ENCODE results near the gene SLC25A22.

SLC25A22 gene

GRCh38 chr11:788953-789940 is 8.8 kb downstream of the SLC25A22 start:
- H3K36me3 ChIP-seq (ENCODE audit: control insufficient read depth, insufficient read depth, low read length): peaks cover 27% of the 10 kb centered on the region
- H3K27me3 ChIP-seq (ENCODE audit: control insufficient read depth, insufficient read depth, low read length): no peaks in the 10 kb centered on the region
- peaks cover 2% of the 10 kb centered on the region for H3K4me1 ChIP-seq (ENCODE audit: control insufficient read depth, insufficient read depth, low read length)
- H3K4me3 ChIP-seq (ENCODE audit: low read depth, low read length): peak overlapping the region; percentile 35
- peak overlapping the region; percentile 24 for H3K9ac ChIP-seq (ENCODE audit: low read depth, low read length)
- H3K9me3 ChIP-seq (ENCODE audit: control insufficient read depth, insufficient read depth, low read length): no peaks in the 10 kb centered on the region

- H3K36me3 ChIP-seq (ENCODE audit: control insufficient read depth, insufficient read depth, low read length): peaks cover 16% of the 10 kb centered on the region
- H3K9me3 ChIP-seq (ENCODE audit: control insufficient read depth, insufficient read depth, low read length): no peaks in the 10 kb centered on the region
- H3K4me3 ChIP-seq (ENCODE audit: low read depth, low read length): no peak overlapping the region
- no peaks in the 10 kb centered on the region for H3K27me3 ChIP-seq (ENCODE audit: control insufficient read depth, insufficient read depth, low read length)
- H3K9ac ChIP-seq (ENCODE audit: low read depth, low read length): no peak overlapping the region
- peaks cover 6% of the 10 kb centered on the region for H3K4me1 ChIP-seq (ENCODE audit: control insufficient read depth, insufficient read depth, low read length)
These were observed 10.0 kb downstream of the SLC25A22 start for GRCh38 chr11:788009-788640.

GRCh38 chr11:787084-787675 is 10.9 kb downstream of the SLC25A22 start:
- Histone ChIP-seq H3K4me1 (ENCODE audit: control insufficient read depth, insufficient read depth, low read length) (peaks cover 11% of the 10 kb centered on the region), H3K4me3 (ENCODE audit: low read depth, low read length) (no peak overlapping the region), H3K27me3 (ENCODE audit: control insufficient read depth, insufficient read depth, low read length) (no peaks in the 10 kb centered on the region), H3K36me3 (ENCODE audit: control insufficient read depth, insufficient read depth, low read length) (peaks cover 10% of the 10 kb centered on the region), H3K9me3 (ENCODE audit: control insufficient read depth, insufficient read depth, low read length) (no peaks in the 10 kb centered on the region), H3K9ac (ENCODE audit: low read depth, low read length) (no peak overlapping the region)

- Histone ChIP-seq H3K4me3 (ENCODE audit: low read depth, low read length) (no peak overlapping the region), H3K4me1 (ENCODE audit: control insufficient read depth, insufficient read depth, low read length) (peaks cover 11% of the 10 kb centered on the region), H3K27me3 (ENCODE audit: control insufficient read depth, insufficient read depth, low read length) (no peaks in the 10 kb centered on the region), H3K9me3 (ENCODE audit: control insufficient read depth, insufficient read depth, low read length) (no peaks in the 10 kb centered on the region), H3K36me3 (ENCODE audit: control insufficient read depth, insufficient read depth, low read length) (peaks cover 6% of the 10 kb centered on the region), H3K9ac (ENCODE audit: low read depth, low read length) (no peak overlapping the region)
These were observed 11.6 kb downstream of the SLC25A22 start for GRCh38 chr11:786235-787083.

GRCh38 chr11:783581-784015 is 14.5 kb downstream of the SLC25A22 start:
- H3K27me3 ChIP-seq (ENCODE audit: control insufficient read depth, insufficient read depth, low read length): no peaks in the 10 kb centered on the region
- peaks cover 6% of the 10 kb centered on the region for H3K36me3 ChIP-seq (ENCODE audit: control insufficient read depth, insufficient read depth, low read length)
- H3K4me3 ChIP-seq (ENCODE audit: low read depth, low read length): peak overlapping the region; percentile 13
- no peaks in the 10 kb centered on the region for H3K9me3 ChIP-seq (ENCODE audit: control insufficient read depth, insufficient read depth, low read length)
- no peak overlapping the region for H3K9ac ChIP-seq (ENCODE audit: low read depth, low read length)
- peaks cover 9% of the 10 kb centered on the region for H3K4me1 ChIP-seq (ENCODE audit: control insufficient read depth, insufficient read depth, low read length)

- Histone ChIP-seq H3K36me3 (ENCODE audit: control insufficient read depth, insufficient read depth, low read length) (peaks cover 6% of the 10 kb centered on the region), H3K27me3 (ENCODE audit: control insufficient read depth, insufficient read depth, low read length) (no peaks in the 10 kb centered on the region), H3K4me3 (ENCODE audit: low read depth, low read length) (no peak overlapping the region), H3K9me3 (ENCODE audit: control insufficient read depth, insufficient read depth, low read length) (no peaks in the 10 kb centered on the region), H3K4me1 (ENCODE audit: control insufficient read depth, insufficient read depth, low read length) (peaks cover 9% of the 10 kb centered on the region), H3K9ac (ENCODE audit: low read depth, low read length) (peak overlapping the region; percentile 37)
These were observed 15.6 kb downstream of the SLC25A22 start for GRCh38 chr11:782264-783174.

GRCh38 chr11:779955-780532 is 18.0 kb downstream of the SLC25A22 start:
- peaks cover 9% of the 10 kb centered on the region for H3K4me1 ChIP-seq (ENCODE audit: control insufficient read depth, insufficient read depth, low read length)
- no peak overlapping the region for H3K9ac ChIP-seq (ENCODE audit: low read depth, low read length)
- H3K27me3 ChIP-seq (ENCODE audit: control insufficient read depth, insufficient read depth, low read length): no peaks in the 10 kb centered on the region

GRCh38 chr11:778976-779954 is 18.8 kb downstream of the SLC25A22 start:
- Histone ChIP-seq H3K4me1 (ENCODE audit: control insufficient read depth, insufficient read depth, low read length) (peaks cover 9% of the 10 kb centered on the region), H3K27me3 (ENCODE audit: control insufficient read depth, insufficient read depth, low read length) (no peaks in the 10 kb centered on the region), H3K36me3 (ENCODE audit: control insufficient read depth, insufficient read depth, low read length) (peaks cover 8% of the 10 kb centered on the region), H3K9me3 (ENCODE audit: control insufficient read depth, insufficient read depth, low read length) (no peaks in the 10 kb centered on the region), H3K4me3 (ENCODE audit: low read depth, low read length) (no peak overlapping the region), H3K9ac (ENCODE audit: low read depth, low read length) (no peak overlapping the region)

More at GRCh38 chr11:779955-780532, 18.0 kb downstream of the SLC25A22 start:
- no peak overlapping the region for H3K4me3 ChIP-seq (ENCODE audit: low read depth, low read length)
- H3K36me3 ChIP-seq (ENCODE audit: control insufficient read depth, insufficient read depth, low read length): peaks cover 8% of the 10 kb centered on the region
- no peaks in the 10 kb centered on the region for H3K9me3 ChIP-seq (ENCODE audit: control insufficient read depth, insufficient read depth, low read length)

GRCh38 chr11:777288-778255 is 20.5 kb downstream of the SLC25A22 start, which contains the start of gene GATD1:
GATD1 (minus strand) TSS chr11:777487; CDS start chr11:777462, 25 bp downstream.
- H3K27me3 ChIP-seq (ENCODE audit: control insufficient read depth, insufficient read depth, low read length): no peaks in the 10 kb centered on the region
- peak within 1 kb of the TSS; percentile 65 for H3K9ac ChIP-seq (ENCODE audit: low read depth, low read length)
- H3K4me3 ChIP-seq (ENCODE audit: low read depth, low read length): peak within 1 kb of the TSS; percentile 86
- H3K36me3 ChIP-seq (ENCODE audit: control insufficient read depth, insufficient read depth, low read length): peaks cover 18% of the 10 kb centered on the region
- no peaks in the 10 kb centered on the region for H3K4me1 ChIP-seq (ENCODE audit: control insufficient read depth, insufficient read depth, low read length)
- no peaks in the 10 kb centered on the region for H3K9me3 ChIP-seq (ENCODE audit: control insufficient read depth, insufficient read depth, low read length)

All from iPS-15b (cell line).